Measurements from ENCODE around the gene DRC3.

DRC3 gene

GRCh38 chr17:18015593-18015992, 42.9 kb downstream of the DRC3 start:
- no peak for TF ChIP-seq CTCF (conservative IDR thresholded peaks at IDR 0.05)
- no peak overlapping the region for H3K27ac ChIP-seq

GRCh38 chr17:18016426-18016825, 43.8 kb downstream of the DRC3 start:
- no peak overlapping the region for H3K27ac ChIP-seq
- TF ChIP-seq CTCF (conservative IDR thresholded peaks at IDR 0.05): no peak

- no peak for TF ChIP-seq CTCF (conservative IDR thresholded peaks at IDR 0.05)
- H3K27ac ChIP-seq: no peak overlapping the region
Observed at GRCh38 chr17:18017958-18018357, 45.3 kb downstream of the DRC3 start.

- H3K27ac ChIP-seq: no peak overlapping the region
- no peak for TF ChIP-seq CTCF (conservative IDR thresholded peaks at IDR 0.05)
Observed at GRCh38 chr17:18018411-18018921, 45.8 kb downstream of the DRC3 start.

GRCh38 chr17:18019838-18020154, 47.1 kb downstream of the DRC3 start:
- no peak overlapping the region for H3K27ac ChIP-seq
- no peak for TF ChIP-seq CTCF (conservative IDR thresholded peaks at IDR 0.05)

GRCh38 chr17:18020971-18021370, 48.3 kb downstream of the DRC3 start:
- TF ChIP-seq CTCF (conservative IDR thresholded peaks at IDR 0.05): no peak
- no peak overlapping the region for H3K27ac ChIP-seq

GRCh38 chr17:18021372-18021771, 48.7 kb downstream of the DRC3 start:
- H3K27ac ChIP-seq: no peak overlapping the region
- TF ChIP-seq CTCF (conservative IDR thresholded peaks at IDR 0.05): no peak
